SU-DHL-6 (cell line): ENCODE measurements around the gene VGLL3.

Source experiments
- CTCF ChIP-seq: fragments of 200-600 bp; sonication (generic); IDR thresholded peaks from one replicate; pipeline ENCODE4 v1.5.1; 2017; ENCODE audit warnings: antibody characterized with exemption, mild to moderate bottlenecking, low read length, moderate library complexity; ENCODE audit not compliant: insufficient read depth, poor library complexity, severe bottlenecking
- EZH2phosphoT487 ChIP-seq: fragments of 200-600 bp; sonication (generic), shearing (Covaris generic); conservative IDR thresholded peaks from 2 replicates; pipeline ENCODE4 v1.6.1; 2018; ENCODE audit warnings: mild to moderate bottlenecking, antibody characterized with exemption, low read length, moderate library complexity, mixed read lengths

DNA sequence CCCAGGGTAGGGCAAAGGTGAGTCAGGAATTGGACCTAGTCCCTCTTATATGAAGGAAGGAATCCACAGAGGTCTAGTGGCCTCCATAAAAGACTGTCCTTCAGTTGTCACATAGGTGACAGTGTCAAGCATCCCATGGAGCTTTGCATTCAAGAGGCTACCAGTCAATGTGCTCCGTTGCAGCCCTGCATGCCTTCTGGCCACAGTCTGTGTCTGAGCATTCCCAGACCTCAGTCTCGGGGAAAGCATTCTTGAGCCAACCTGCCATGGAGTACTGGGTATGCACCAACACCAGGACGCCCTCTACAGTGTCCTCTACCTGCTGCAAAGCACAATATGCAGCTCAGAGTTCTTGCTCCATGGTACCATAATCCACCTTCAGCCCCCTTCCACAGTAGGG, 46.7 kb upstream of the VGLL3 start:
- no peak for TF ChIP-seq CTCF
- no peak for TF ChIP-seq EZH2phosphoT487
